Brain microvascular endothelial cell (primary cell): ENCODE data around the gene POU6F2.
"Not testable (repeated sequence)": the region's sequence is repeated elsewhere in the genome, so short reads cannot be mapped to it uniquely, and the experiment has no call there.

Experiments
- DNase-seq: peaks from one replicate; pipeline ENCODE4 v3.0.0-alpha.2; 2020
- H3K27ac ChIP-seq: fragments of 250-450 bp; sonication (Bioruptor Pico); 2 replicates; pipeline ENCODE4 v1.5.1; 2020; ENCODE audit warnings: mild to moderate bottlenecking, moderate library complexity
- H3K27me3 ChIP-seq: fragments of 250-450 bp; sonication (Bioruptor Pico); replicated peaks from 2 replicates; pipeline ENCODE4 v1.5.1; 2020; ENCODE audit warnings: mild to moderate bottlenecking
- H3K36me3 ChIP-seq: fragments of 250-450 bp; sonication (Bioruptor Pico); replicated peaks from 2 replicates; pipeline ENCODE4 v1.5.1; 2020; ENCODE audit warnings: mild to moderate bottlenecking
- H3K4me3 ChIP-seq: 2 replicates; pipeline ENCODE4 v1.5.1; 2011; ENCODE audit warnings: low read depth, mild to moderate bottlenecking, control low read depth, low read length, moderate library complexity
- CTCF ChIP-seq: IDR thresholded peaks from 2 replicates; pipeline ENCODE4 v1.5.1; 2011; ENCODE audit warnings: low read depth, mild to moderate bottlenecking, moderate library complexity, low read length, control low read depth, inconsistent platforms; ENCODE audit errors: missing control alignments
- in situ Hi-C: cut with HindIII; loops from 2 replicates; pipeline ENCODE4 v1.10.0; 2017; ENCODE audit warnings: low sequenced_read_pairs, low pct_ligation_motif_present

Gene POU6F2

GRCh38 chr7:39367943-39368342 is 390.2 kb downstream of the POU6F2 start:
- Histone ChIP-seq H3K27me3 (no peaks in the 10 kb centered on the region), H3K36me3 (no peaks in the 10 kb centered on the region), H3K4me3 (no peak overlapping the region), H3K27ac (no peak overlapping the region)
- TF ChIP-seq CTCF = no peak
- in situ Hi-C loops = no loop called here
- DNase-seq = no peak

GRCh38 chr7:39372383-39372782 is 394.7 kb downstream of the POU6F2 start:
- Histone ChIP-seq H3K4me3 (no peak overlapping the region), H3K27me3 (no peaks in the 10 kb centered on the region), H3K36me3 (no peaks in the 10 kb centered on the region), H3K27ac (no peak overlapping the region)
- TF ChIP-seq CTCF = no peak
- in situ Hi-C loops = no loop called here
- DNase-seq = no peak

GRCh38 chr7:39374436-39375040 is 396.8 kb downstream of the POU6F2 start:
- TF ChIP-seq CTCF = no peak
- in situ Hi-C loops = no loop called here

GRCh38 chr7:39375047-39375873 is 397.6 kb downstream of the POU6F2 start:
- Histone ChIP-seq H3K36me3 (no peaks in the 10 kb centered on the region), H3K27me3 (no peaks in the 10 kb centered on the region), H3K4me3 (no peak overlapping the region), H3K27ac (no peak overlapping the region)
- no peak for DNase-seq
- in situ Hi-C loops = no loop called here
- no peak for TF ChIP-seq CTCF

More at GRCh38 chr7:39374436-39375040, 396.8 kb downstream of the POU6F2 start:
- H3K27ac ChIP-seq = no peak overlapping the region
- no peaks in the 10 kb centered on the region for H3K27me3 ChIP-seq
- H3K4me3 ChIP-seq = no peak overlapping the region
- no peak for DNase-seq
- H3K36me3 ChIP-seq = no peaks in the 10 kb centered on the region

GRCh38 chr7:39375874-39376190 is 398.1 kb downstream of the POU6F2 start:
- no peak for TF ChIP-seq CTCF
- in situ Hi-C loops = no loop called here

GRCh38 chr7:39376881-39377280 is 399.2 kb downstream of the POU6F2 start:
- H3K36me3 ChIP-seq, H3K27me3 ChIP-seq, DNase-seq, in situ Hi-C loops, H3K27ac ChIP-seq, H3K4me3 ChIP-seq: not testable (repeated sequence)

More at GRCh38 chr7:39375874-39376190, 398.1 kb downstream of the POU6F2 start:
- DNase-seq = no peak
- H3K27me3 ChIP-seq = no peaks in the 10 kb centered on the region
- H3K4me3 ChIP-seq = no peak overlapping the region
- H3K36me3 ChIP-seq = no peaks in the 10 kb centered on the region
- H3K27ac ChIP-seq = no peak overlapping the region
